Activated CD4-positive, CD25-positive, alpha-beta regulatory T cell treated with anti-CD3 and anti-CD28 coated beads, Interleukin-2, amount 50 U/mL, for 72 hours (primary cell): ENCODE results near the gene OS9.

Source experiments
- DNase-seq: peaks from one replicate; pipeline ENCODE4 v3.0.0; 2021

The OS9 gene

DNA sequence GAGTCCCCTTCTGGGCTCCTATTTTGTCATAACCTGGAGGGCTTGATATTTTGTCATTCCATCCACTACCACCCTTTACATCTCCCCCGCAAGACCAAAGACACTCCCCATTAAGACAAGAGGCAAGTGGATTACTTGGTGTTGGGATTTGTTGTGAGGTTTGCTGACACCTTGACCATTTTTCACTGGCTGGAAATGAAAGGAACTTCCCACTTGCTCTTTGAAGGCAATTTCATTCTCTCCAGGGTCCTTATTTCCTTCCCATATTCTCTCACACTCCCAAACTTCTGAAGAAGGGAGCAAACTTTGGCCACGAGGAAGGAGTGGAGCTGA lies 29.7 kb downstream of the OS9 start:
- no peak for DNase-seq

DNA sequence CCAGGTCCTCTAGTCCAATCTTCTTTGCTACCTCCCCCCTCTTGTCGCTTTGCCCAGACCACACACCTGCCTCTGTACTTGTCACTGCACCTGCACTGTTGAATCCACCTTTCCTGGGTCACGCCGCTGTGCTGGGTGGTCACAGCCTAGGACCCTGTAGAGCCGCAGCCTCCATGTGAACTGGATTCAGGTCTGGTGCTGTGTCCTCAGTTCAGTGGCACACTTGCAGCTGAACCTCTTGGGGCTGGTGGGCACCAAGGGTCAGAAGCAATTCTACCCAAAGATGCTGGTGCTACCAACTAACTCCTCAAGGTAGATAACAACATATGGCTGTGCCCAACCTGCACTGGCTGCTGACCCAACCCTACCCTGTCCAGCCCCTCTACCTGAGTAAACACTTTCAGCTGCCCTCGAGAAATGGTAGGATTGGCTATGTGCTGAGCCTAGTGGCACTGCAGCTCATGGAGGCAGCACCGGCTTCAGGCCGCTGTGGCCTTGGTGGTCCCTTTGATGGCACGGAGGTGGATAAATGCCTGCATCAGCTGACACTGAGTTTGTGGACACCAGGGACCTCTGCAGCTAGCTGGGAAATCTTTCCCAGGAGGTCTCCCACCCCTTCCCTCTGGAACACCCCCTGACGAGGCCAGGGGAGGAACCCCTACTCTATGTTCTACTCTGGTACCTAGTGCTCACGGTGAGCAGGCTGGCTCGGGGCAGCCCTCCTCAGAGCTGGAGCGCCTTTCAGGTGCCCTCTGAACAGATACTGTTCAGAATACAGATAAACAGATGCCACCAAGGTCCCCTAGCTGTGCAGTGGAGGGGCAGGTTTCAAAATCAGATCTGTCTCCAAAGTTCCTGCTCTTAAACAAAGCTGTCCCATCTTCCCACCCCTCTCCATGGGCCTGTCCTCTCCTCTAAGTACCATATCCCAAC lies 30.3 kb downstream of the OS9 start:
- DNase-seq: no peak

- no peak for DNase-seq
Observed at GRCh38 chr12:57724936-57725740, 31.2 kb downstream of the OS9 start.

GRCh38 chr12:57725851-57726150 lies 31.9 kb downstream of the OS9 start:
- DNase-seq: no peak

DNA sequence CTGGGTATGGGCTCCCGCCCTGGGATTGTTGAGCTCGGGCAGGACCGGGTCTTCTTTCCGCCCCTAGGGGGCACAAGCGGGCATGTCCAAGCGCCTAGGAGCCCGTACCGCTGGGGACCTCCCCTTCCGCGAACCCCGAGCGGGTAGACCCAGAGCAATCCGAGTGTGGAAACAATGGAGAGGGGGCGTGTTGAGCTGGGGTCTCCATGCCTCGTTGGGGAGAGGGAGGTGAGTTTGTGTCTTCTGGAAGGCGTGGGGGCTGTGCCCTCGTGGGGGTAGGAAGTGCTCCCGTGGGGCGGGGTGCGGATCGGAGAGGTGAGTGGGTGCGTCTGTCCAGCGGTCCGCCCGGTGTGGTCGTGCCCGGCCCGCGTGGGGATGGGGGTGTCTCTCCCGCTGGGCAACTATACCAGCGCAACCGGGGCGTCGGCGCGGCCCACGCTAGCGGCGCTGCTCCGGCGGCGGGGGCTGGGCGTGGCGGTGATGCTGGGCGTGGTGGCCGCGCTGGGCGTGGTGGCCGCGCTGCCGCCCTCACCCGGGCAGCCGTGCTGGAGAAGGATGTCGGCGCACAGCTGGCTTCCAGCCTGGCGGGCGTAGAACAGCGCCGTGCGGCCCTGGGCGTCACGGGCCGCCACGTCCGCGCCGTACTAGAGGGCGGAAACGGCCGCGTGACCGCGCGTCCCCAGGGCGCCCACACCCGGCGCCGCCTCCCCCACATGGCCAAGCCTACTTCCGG lies 32.4 kb downstream of the OS9 start:
- DNase-seq: no peak

DNA sequence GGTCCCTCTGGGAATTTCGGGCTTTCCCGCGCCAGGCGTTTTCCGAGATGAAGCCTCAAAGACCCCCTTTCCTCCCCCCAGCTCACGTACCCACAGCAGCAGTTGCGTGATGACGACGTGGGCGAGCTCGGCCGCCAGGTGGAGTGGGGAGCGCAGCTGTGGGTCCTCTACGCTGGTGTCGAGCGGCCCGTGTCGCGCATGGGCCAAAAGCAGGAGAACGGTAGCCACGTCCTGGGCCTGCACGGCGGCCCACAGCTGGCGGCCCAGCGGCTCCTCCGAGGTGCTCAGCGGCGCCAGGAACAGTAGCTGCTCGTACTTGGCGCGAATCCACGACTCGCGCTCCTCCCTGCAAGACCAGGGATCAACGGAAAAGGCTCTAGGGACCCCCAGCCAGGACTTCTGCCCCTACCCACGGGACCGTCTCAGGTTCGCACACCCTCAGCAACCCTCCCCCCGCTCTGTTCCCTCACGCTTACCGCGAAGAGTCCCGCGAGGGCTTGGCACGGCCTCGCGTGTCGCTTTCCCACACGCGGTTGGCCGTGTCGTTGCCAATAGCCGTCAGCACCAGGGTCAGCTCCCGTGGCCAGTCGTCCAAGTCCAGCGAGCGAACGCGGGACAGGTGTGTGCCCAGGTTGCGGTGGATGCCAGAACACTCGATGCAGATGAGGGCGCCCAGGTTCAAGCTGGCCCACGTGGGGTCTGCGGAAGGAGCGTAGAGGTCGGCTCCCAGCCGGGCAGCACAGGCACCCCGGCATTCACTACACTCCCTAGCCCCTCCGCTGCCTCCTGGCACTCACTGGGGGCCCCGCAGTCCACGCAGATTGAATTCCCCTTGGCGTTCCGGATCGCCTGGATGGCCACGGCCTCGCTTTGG lies 33.2 kb downstream of the OS9 start:
- peak; percentile 30 for DNase-seq

- peak; percentile 23 for DNase-seq
Observed at GRCh38 chr12:57727758-57728395, 33.9 kb downstream of the OS9 start.

- no peak for DNase-seq
Observed at GRCh38 chr12:57729321-57729844, 35.5 kb downstream of the OS9 start.

DNA sequence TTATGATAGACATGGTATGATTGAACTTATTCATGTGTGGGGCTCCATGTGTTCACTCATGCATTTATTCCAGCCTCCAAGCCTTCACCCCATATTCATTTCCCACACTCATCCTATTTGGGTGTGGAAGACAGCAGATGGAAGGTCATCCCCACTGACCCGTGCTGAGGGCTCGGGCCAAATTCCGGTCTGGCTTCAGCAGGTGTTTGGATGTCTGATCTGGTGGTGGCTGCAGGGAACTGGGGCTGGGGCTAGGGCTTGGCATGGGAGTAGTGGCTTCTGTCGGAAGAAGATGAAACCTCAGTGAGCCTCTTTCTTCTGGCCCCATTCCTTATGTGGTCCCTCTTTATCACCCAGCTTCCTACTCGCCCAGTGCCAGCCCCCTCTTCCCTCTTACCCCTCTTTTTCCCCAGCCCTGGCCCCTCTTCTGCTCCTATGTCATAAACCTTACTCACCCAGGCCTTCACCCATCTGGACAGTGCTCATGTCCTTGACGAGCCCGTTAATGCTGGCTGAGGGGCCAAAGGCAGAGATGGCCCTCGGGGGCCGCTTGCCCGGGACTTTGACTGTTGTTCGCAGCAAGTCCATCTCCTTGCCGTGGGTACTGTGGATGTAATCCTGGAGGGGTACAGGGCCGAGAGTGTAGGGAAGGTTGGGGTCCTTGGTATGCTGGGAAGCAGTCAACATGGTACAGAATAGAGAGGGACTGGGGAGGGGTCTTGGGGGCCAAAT lies 36.6 kb downstream of the OS9 start:
- no peak for DNase-seq

DNA sequence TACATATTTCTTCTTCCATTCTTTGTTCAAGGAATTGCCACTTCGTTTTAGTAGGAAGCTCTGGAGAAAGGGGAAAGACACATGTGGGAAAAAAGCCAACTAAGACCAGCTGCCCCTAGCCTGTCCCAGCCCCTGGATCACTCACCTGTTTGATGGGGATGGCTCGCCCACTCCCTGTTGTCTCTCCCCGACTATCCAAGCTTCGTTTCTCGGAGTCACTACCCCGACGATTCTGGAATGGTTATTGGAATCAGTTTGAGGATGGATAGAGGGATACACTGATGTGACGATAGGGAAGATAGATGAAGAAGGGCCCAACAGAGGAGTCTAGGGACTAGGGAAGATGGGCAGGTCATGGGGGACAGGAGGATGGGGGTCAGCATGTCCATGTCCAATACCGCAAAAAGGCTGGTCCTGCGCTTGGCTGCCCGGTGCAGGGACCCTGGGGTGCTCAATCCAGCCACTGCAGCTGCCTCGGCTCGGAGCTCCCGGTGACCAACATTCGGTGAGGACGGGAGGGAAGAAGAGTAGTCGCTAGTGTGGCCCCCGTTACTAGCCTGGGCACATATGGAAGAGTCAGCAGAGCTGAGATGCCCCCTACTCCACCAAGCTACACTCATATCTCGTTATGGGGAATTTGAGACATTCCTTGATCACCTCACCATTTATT lies 37.6 kb downstream of the OS9 start:
- DNase-seq: no peak

DNA sequence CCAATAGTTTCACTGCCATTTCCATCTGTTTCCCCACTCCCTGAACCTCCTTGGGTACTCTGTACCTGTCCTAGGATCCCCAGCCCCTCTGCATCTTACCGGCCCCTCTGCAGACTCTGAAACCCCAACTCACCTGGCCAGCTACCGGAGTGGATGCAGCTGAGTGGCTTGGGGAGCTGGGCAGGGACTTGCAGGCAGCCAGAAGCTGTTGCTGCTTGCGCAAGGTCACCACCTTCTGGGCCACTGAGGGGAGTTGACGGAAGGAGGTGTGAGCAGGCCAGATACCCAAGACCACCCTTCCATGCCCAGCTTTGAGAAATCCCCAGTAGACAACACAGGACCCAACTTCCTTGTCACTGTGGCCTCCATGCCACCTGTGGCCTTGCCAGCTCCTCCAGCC lies 38.3 kb downstream of the OS9 start:
- no peak for DNase-seq

DNA sequence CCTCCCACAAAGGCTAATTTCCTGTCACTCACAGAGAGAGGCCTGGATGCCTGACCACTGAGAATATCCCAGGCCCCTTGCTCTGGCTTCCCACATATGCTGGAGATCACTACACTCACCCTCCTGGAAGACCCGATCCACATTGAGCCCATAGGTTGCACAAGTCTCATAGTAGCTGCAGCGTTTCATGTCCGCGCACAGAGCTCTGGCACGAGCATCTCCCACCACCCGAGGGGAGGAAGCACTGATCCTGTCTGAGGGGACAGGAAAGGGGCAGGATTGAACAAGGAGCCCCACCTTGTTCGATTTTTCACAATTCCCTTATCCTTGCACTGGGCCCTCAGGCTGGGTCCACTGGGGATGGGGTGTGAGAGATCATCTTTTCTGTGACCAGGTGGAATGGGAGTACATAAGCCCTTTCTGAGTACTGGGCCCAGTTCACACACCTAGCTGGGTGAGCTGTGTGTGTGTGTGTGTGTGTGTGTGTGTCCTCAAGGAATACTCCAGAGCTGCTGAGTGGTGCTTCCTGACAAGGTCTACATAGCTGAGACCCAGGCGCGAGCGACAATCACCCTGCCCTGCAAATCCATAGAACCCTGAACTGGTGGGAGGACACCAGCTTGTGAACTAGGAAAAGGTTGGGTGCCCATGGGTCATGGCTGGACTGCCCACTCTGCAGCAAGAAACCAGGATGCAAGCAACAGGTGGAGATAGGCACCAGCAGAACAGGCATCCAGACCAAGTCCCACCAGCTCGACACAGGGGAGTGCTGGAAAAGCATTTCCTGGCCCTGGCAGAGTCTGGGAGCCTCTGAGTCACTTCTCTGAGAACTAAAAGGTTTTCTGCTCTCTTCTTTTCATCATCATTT lies 39.0 kb downstream of the OS9 start:
- DNase-seq: no peak

- DNase-seq: no peak
Observed at GRCh38 chr12:57733928-57734327, 40.0 kb downstream of the OS9 start.

GRCh38 chr12:57734591-57734990 lies 40.7 kb downstream of the OS9 start:
- DNase-seq: no peak

DNA sequence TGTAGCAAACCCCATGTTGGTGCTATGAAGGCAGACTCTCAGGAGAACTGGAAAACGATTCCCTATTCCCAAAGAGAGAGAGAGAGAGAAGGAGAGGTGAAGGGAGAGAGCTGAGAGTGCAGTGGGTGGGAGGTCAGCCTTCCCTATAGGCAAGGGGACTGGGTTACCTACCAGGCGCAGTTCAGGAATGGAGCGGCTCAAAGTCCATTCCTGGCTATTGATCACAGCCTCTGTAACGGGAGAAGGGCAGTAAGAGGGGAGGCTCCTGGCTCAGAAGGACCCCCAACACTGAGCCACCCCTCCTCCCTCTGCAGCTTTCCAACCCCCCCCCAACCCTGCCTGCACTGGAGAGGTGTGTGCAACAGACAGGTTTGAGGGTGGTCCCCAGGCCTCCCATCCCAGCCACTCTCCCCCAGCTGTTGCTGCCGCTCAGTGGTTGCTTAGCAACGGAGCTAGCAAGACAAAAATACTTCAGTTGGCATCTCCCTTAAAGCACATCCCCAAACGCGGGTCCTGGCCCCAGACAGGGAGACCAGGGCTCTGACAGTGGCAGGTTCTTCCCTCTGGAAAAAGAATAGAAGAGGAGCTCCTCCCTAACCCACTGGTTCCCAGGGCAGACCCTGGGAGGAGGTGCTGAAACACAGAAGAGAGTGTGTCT lies 41.4 kb downstream of the OS9 start:
- DNase-seq: no peak

GRCh38 chr12:57735952-57736740 lies 42.2 kb downstream of the OS9 start:
- no peak for DNase-seq

DNA sequence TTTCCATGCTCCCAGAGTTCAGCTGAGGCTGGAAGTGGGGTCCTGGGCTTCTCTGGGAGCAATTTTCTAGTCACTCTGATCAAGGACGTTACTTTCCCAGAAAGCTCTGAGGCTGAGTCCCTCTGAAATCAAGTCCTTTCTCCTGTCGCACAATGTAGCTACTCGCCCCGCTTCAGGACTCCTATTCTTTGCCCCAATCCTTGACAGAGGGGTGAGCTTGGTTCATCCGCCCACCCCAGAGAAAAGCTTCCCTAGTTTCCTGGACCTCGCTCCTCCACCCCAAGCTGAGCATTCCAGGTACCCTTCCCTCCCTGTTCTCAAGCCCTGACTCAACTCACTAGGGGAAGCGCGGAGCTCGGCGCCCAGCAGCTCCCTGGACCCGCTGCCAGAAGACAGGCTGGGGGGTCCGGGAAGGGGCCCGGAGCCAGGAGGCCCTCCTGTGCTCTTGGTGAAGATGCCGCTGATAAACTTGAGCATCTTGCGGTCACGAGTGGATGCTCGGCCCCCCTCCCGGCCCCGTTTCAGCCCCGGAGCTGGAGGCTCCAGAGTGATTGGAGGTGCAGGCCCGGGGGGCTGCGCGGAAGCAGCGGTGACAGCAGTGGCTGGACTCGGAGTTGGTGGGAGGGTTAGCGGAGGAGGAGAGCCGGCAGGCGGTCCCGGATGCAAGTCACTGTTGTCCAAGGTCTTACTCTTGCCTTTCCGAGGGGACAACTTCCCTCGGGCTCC lies 43.0 kb downstream of the OS9 start:
- DNase-seq: no peak
